Ovary (tissue), 3 donors: Measurements from ENCODE around the gene SAMD8.

ENCODE experiments used
- EP300 ChIP-seq: sonication (generic); formaldehyde crosslinking; IDR thresholded peaks from one replicate; pipeline ENCODE4 v1.6.1; 2017; ENCODE audit warnings: antibody characterized with exemption
- POLR2A ChIP-seq: fragments of 450-650 bp; IDR thresholded peaks from one replicate; pipeline ENCODE4 v1.6.1; 2017; ENCODE audit warnings: antibody characterized with exemption, mild to moderate bottlenecking, moderate library complexity
- TF ChIP-seq, protein P1 (sequence below), 3 donors: fragments of 450-650 bp in 2 of 3; fragments of 200-600 bp in 1 of 3; IDR thresholded peaks; one replicate each; pipeline versions ENCODE4 v1.5.1 to v1.8.0; 2016 to 2022; ENCODE audit warnings: antibody characterized with exemption in 3 of 3, mild to moderate bottlenecking in 1 of 3
- donor health status: DM: no; HTN: no; CAD: no.

DNA sequence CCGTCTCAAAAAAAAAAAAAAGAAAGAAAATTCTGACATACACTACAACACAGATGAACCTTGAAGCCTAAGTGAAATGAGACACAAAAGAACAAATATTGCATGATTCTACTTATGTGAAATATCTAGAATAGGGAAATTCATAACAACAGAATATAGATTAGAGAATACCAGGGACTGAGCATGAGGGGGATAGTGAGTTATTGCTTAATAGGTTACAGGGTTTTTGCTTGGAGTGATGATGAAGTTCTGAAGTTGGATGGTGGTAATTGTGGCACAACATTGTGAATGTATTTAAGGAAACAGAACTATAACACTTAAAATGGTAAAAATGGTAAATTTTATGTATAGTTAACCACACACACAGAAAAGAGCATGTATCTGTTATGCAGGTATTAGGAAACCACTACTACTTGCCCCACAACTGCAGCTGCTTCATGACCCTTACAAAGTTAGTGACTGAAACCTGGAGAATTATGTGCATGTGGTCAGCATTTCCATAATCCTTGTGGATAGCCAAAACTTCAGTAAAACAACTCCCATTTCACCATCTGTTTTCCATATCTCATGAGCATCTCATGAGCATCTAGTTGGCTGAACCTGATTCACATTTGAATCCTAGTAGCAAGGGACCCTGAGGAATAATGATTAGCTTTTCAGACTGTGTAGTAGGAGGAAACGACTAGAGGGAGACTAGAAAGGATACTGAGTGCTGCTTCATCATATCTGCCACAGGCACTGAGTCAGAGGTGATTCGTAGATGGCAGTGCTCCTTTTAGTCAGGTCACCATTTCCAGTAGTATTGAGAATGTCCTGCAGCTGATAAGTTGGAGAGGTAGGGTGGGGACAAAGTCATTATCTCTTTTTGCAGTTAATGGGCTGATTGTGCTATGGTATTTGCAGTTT lies 26.3 kb downstream of the SAMD8 start:
- TF ChIP-seq, protein P1, sequence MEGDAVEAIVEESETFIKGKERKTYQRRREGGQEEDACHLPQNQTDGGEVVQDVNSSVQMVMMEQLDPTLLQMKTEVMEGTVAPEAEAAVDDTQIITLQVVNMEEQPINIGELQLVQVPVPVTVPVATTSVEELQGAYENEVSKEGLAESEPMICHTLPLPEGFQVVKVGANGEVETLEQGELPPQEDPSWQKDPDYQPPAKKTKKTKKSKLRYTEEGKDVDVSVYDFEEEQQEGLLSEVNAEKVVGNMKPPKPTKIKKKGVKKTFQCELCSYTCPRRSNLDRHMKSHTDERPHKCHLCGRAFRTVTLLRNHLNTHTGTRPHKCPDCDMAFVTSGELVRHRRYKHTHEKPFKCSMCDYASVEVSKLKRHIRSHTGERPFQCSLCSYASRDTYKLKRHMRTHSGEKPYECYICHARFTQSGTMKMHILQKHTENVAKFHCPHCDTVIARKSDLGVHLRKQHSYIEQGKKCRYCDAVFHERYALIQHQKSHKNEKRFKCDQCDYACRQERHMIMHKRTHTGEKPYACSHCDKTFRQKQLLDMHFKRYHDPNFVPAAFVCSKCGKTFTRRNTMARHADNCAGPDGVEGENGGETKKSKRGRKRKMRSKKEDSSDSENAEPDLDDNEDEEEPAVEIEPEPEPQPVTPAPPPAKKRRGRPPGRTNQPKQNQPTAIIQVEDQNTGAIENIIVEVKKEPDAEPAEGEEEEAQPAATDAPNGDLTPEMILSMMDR (IDR thresholded peaks at IDR 0.05) = no peak
- TF ChIP-seq POLR2A = no peak
- no peak for TF ChIP-seq EP300
